ENCODE measurements around the gene MEGF6. TPM values are rescaled to one million over a fixed set of nuclear protein-coding genes. Genes with fewer than 3 reads are reported as not detected.
"Not testable (repeated sequence)": the region's sequence is repeated elsewhere in the genome, so short reads cannot be mapped to it uniquely, and the experiment has no call there.

MEGF6 gene
- total and polyA plus RNA-seq, 2 donors = 9.6 to 35.2 TPM

- Histone ChIP-seq H3K9me3 (ENCODE audit: control insufficient read depth in 2 of 2, insufficient read depth in 1 of 2, low read length in 1 of 2) (no peaks in the 10 kb centered on the region), H3K27ac (ENCODE audit: low read depth in 1 of 2, low read length in 1 of 2) (peak within 1 kb of the TSS; percentile 43 to 75), H3K36me3 (ENCODE audit: control insufficient read depth in 2 of 2, insufficient read depth in 2 of 2, low read length in 1 of 2) (peaks cover 16 to 22% of the 10 kb centered on the region in 2 donors), H3K27me3 (ENCODE audit: control insufficient read depth in 2 of 2, insufficient read depth in 1 of 2, low read length in 1 of 2) (no peaks in the 10 kb centered on the region), H3K4me1 (ENCODE audit: control insufficient read depth in 2 of 2, insufficient read depth in 2 of 2, low read length in 2 of 2) (peaks cover 15 to 18% of the 10 kb centered on the region in 2 donors), H3K4me3 (ENCODE audit: low read length in 2 of 2) (peak within 1 kb of the TSS; percentile 87 to 91)
- WGBS = 1% methylated on average over 108 of the region's 108 CpGs
- DNase-seq (ENCODE audit: low read depth in 6 of 9, low spot score in 9 of 9) = peak; percentile 83 to 98 (median 95)
Measured at GRCh38 chr1:3624200-3625136, 13.2 kb upstream of the MEGF6 start, which contains the start of gene TPRG1L. Gene TPRG1L, plus strand, starts transcription at chr1:3625015. Its CDS starts 58 bp downstream, at chr1:3625073.

- H3K27me3 ChIP-seq (ENCODE audit: control insufficient read depth in 2 of 2, insufficient read depth in 1 of 2, low read length in 1 of 2) = no peaks in the 10 kb centered on the region
- H3K27ac ChIP-seq (ENCODE audit: low read depth in 1 of 2, low read length in 1 of 2) = no peak overlapping the region
- no peak for DNase-seq (ENCODE audit: low read depth in 6 of 9, low spot score in 9 of 9)
- no peaks in the 10 kb centered on the region for H3K9me3 ChIP-seq (ENCODE audit: control insufficient read depth in 2 of 2, insufficient read depth in 1 of 2, low read length in 1 of 2)
- H3K4me1 ChIP-seq (ENCODE audit: control insufficient read depth in 2 of 2, insufficient read depth in 2 of 2, low read length in 2 of 2) = peaks cover 15 to 18% of the 10 kb centered on the region in 2 donors
- peak overlapping the region; percentile 87 to 91 for H3K4me3 ChIP-seq (ENCODE audit: low read length in 2 of 2)
- 50% methylated on average over 23 of the region's 23 CpGs for WGBS
- peaks cover 15% of the 10 kb centered on the region in 2 donors for H3K36me3 ChIP-seq (ENCODE audit: control insufficient read depth in 2 of 2, insufficient read depth in 2 of 2, low read length in 1 of 2)
Measured at GRCh38 chr1:3623441-3624199, 12.3 kb upstream of the MEGF6 start.

- not testable (repeated sequence) for H3K27me3 ChIP-seq (ENCODE audit: control insufficient read depth in 2 of 2, insufficient read depth in 1 of 2, low read length in 1 of 2); H3K27ac ChIP-seq (ENCODE audit: low read depth in 1 of 2, low read length in 1 of 2); H3K9me3 ChIP-seq (ENCODE audit: control insufficient read depth in 2 of 2, insufficient read depth in 1 of 2, low read length in 1 of 2); H3K36me3 ChIP-seq (ENCODE audit: control insufficient read depth in 2 of 2, insufficient read depth in 2 of 2, low read length in 1 of 2); DNase-seq (ENCODE audit: low read depth in 6 of 9, low spot score in 9 of 9); H3K4me3 ChIP-seq (ENCODE audit: low read length in 2 of 2)
- 95% methylated on average over 9 of the region's 9 CpGs for WGBS
- H3K4me1 ChIP-seq (ENCODE audit: control insufficient read depth in 2 of 2, insufficient read depth in 2 of 2, low read length in 2 of 2) = peaks cover 15 to 18% of the 10 kb centered on the region in 2 donors
Measured at GRCh38 chr1:3622102-3622501, 10.8 kb upstream of the MEGF6 start.

GRCh38 chr1:3621151-3621671 is 9.9 kb upstream of the MEGF6 start:
- WGBS = 32% methylated on average over 15 of the region's 15 CpGs

GRCh38 chr1:3620708-3621107 is 9.4 kb upstream of the MEGF6 start:
- DNase-seq (ENCODE audit: low read depth in 6 of 9, low spot score in 9 of 9) = no peak
- Histone ChIP-seq H3K4me3 (ENCODE audit: low read length in 2 of 2) (no peak overlapping the region), H3K36me3 (ENCODE audit: control insufficient read depth in 2 of 2, insufficient read depth in 2 of 2, low read length in 1 of 2) (peaks cover 0 to 3% of the 10 kb centered on the region in 2 donors), H3K27ac (ENCODE audit: low read depth in 1 of 2, low read length in 1 of 2) (no peak overlapping the region), H3K4me1 (ENCODE audit: control insufficient read depth in 2 of 2, insufficient read depth in 2 of 2, low read length in 2 of 2) (peaks cover 12 to 14% of the 10 kb centered on the region in 2 donors), H3K27me3 (ENCODE audit: control insufficient read depth in 2 of 2, insufficient read depth in 1 of 2, low read length in 1 of 2) (no peaks in the 10 kb centered on the region), H3K9me3 (ENCODE audit: control insufficient read depth in 2 of 2, insufficient read depth in 1 of 2, low read length in 1 of 2) (no peaks in the 10 kb centered on the region)
- WGBS = 94% methylated on average over 12 of the region's 12 CpGs

More at GRCh38 chr1:3621151-3621671, 9.9 kb upstream of the MEGF6 start:
- H3K4me3 ChIP-seq (ENCODE audit: low read length in 2 of 2); DNase-seq (ENCODE audit: low read depth in 6 of 9, low spot score in 9 of 9); H3K36me3 ChIP-seq (ENCODE audit: control insufficient read depth in 2 of 2, insufficient read depth in 2 of 2, low read length in 1 of 2); H3K27ac ChIP-seq (ENCODE audit: low read depth in 1 of 2, low read length in 1 of 2); H3K9me3 ChIP-seq (ENCODE audit: control insufficient read depth in 2 of 2, insufficient read depth in 1 of 2, low read length in 1 of 2); H3K27me3 ChIP-seq (ENCODE audit: control insufficient read depth in 2 of 2, insufficient read depth in 1 of 2, low read length in 1 of 2): not testable (repeated sequence)
- H3K4me1 ChIP-seq (ENCODE audit: control insufficient read depth in 2 of 2, insufficient read depth in 2 of 2, low read length in 2 of 2) = peaks cover 15 to 18% of the 10 kb centered on the region in 2 donors

GRCh38 chr1:3618881-3619671 is 7.8 kb upstream of the MEGF6 start:
- DNase-seq (ENCODE audit: low read depth in 6 of 9, low spot score in 9 of 9) = peak in 8 of 9 donors; percentile 65 to 89 (median 76)
- 23% methylated on average over 21 of the region's 21 CpGs for WGBS

GRCh38 chr1:3618531-3618880 is 7.2 kb upstream of the MEGF6 start:
- Histone ChIP-seq H3K4me3 (ENCODE audit: low read length in 2 of 2) (no peak overlapping the region), H3K36me3 (ENCODE audit: control insufficient read depth in 2 of 2, insufficient read depth in 2 of 2, low read length in 1 of 2) (peaks cover 0 to 3% of the 10 kb centered on the region in 2 donors), H3K9me3 (ENCODE audit: control insufficient read depth in 2 of 2, insufficient read depth in 1 of 2, low read length in 1 of 2) (no peaks in the 10 kb centered on the region), H3K27ac (ENCODE audit: low read depth in 1 of 2, low read length in 1 of 2) (no peak overlapping the region), H3K27me3 (ENCODE audit: control insufficient read depth in 2 of 2, insufficient read depth in 1 of 2, low read length in 1 of 2) (no peaks in the 10 kb centered on the region), H3K4me1 (ENCODE audit: control insufficient read depth in 2 of 2, insufficient read depth in 2 of 2, low read length in 2 of 2) (peaks cover 3 to 11% of the 10 kb centered on the region in 2 donors)
- DNase-seq (ENCODE audit: low read depth in 6 of 9, low spot score in 9 of 9) = no peak
- WGBS = 82% methylated on average over 9 of the region's 9 CpGs

More at GRCh38 chr1:3618881-3619671, 7.8 kb upstream of the MEGF6 start:
- H3K27ac ChIP-seq (ENCODE audit: low read depth in 1 of 2, low read length in 1 of 2) = no peak overlapping the region
- H3K4me3 ChIP-seq (ENCODE audit: low read length in 2 of 2) = no peak overlapping the region
- H3K9me3 ChIP-seq (ENCODE audit: control insufficient read depth in 2 of 2, insufficient read depth in 1 of 2, low read length in 1 of 2) = no peaks in the 10 kb centered on the region
- H3K27me3 ChIP-seq (ENCODE audit: control insufficient read depth in 2 of 2, insufficient read depth in 1 of 2, low read length in 1 of 2) = no peaks in the 10 kb centered on the region
- peaks cover 9 to 11% of the 10 kb centered on the region in 2 donors for H3K4me1 ChIP-seq (ENCODE audit: control insufficient read depth in 2 of 2, insufficient read depth in 2 of 2, low read length in 2 of 2)
- peaks cover 0 to 3% of the 10 kb centered on the region in 2 donors for H3K36me3 ChIP-seq (ENCODE audit: control insufficient read depth in 2 of 2, insufficient read depth in 2 of 2, low read length in 1 of 2)

GRCh38 chr1:3617806-3618345 is 6.6 kb upstream of the MEGF6 start:
- H3K9me3 ChIP-seq (ENCODE audit: control insufficient read depth in 2 of 2, insufficient read depth in 1 of 2, low read length in 1 of 2) = no peaks in the 10 kb centered on the region
- no peak overlapping the region for H3K27ac ChIP-seq (ENCODE audit: low read depth in 1 of 2, low read length in 1 of 2)
- no peak overlapping the region for H3K4me3 ChIP-seq (ENCODE audit: low read length in 2 of 2)
- H3K4me1 ChIP-seq (ENCODE audit: control insufficient read depth in 2 of 2, insufficient read depth in 2 of 2, low read length in 2 of 2) = peaks cover 0 to 11% of the 10 kb centered on the region in 2 donors
- no peak for DNase-seq (ENCODE audit: low read depth in 6 of 9, low spot score in 9 of 9)
- H3K36me3 ChIP-seq (ENCODE audit: control insufficient read depth in 2 of 2, insufficient read depth in 2 of 2, low read length in 1 of 2) = peaks cover 0 to 3% of the 10 kb centered on the region in 2 donors
- 86% methylated on average over 18 of the region's 18 CpGs for WGBS
- H3K27me3 ChIP-seq (ENCODE audit: control insufficient read depth in 2 of 2, insufficient read depth in 1 of 2, low read length in 1 of 2) = peaks cover 0 to 1% of the 10 kb centered on the region in 2 donors

Data from thymus (tissue), 11 donors.